Measurements from ENCODE around the gene STARD9.

The STARD9 gene

GRCh38 chr15:42696626-42697025 lies 121.2 kb downstream of the STARD9 start:
- no peak for DNase-seq

GRCh38 chr15:42704492-42704926 lies 129.1 kb downstream of the STARD9 start:
- DNase-seq = peak; percentile 37 to 84

- DNase-seq = no peak
Measured at GRCh38 chr15:42705336-42705735, 129.9 kb downstream of the STARD9 start.

GRCh38 chr15:42707068-42707467 lies 131.7 kb downstream of the STARD9 start:
- no peak for DNase-seq

- DNase-seq = no peak
Measured at GRCh38 chr15:42707873-42708544, 132.6 kb downstream of the STARD9 start.

GRCh38 chr15:42710662-42711061 lies 135.3 kb downstream of the STARD9 start:
- DNase-seq = no peak

GRCh38 chr15:42711746-42712145 lies 136.3 kb downstream of the STARD9 start:
- no peak for DNase-seq

GRCh38 chr15:42712584-42712983 lies 137.2 kb downstream of the STARD9 start:
- no peak for DNase-seq

- DNase-seq = no peak
Measured at GRCh38 chr15:42716125-42716524, 140.7 kb downstream of the STARD9 start.

GRCh38 chr15:42716626-42717025 lies 141.2 kb downstream of the STARD9 start:
- no peak for DNase-seq

GRCh38 chr15:42719043-42719442 lies 143.6 kb downstream of the STARD9 start:
- DNase-seq = no peak

- no peak for DNase-seq
Measured at GRCh38 chr15:42720071-42720470, 144.7 kb downstream of the STARD9 start.

GRCh38 chr15:42721016-42721415 lies 145.6 kb downstream of the STARD9 start:
- no peak for DNase-seq

GRCh38 chr15:42721916-42722315 lies 146.5 kb downstream of the STARD9 start:
- DNase-seq = no peak

- DNase-seq = no peak
Measured at GRCh38 chr15:42723068-42723467, 147.7 kb downstream of the STARD9 start.

GRCh38 chr15:42724276-42724675 lies 148.9 kb downstream of the STARD9 start:
- DNase-seq = no peak

- DNase-seq = no peak
Measured at GRCh38 chr15:42725331-42725903, 150.0 kb downstream of the STARD9 start.

- DNase-seq = no peak
Measured at GRCh38 chr15:42726114-42726513, 150.7 kb downstream of the STARD9 start.

GRCh38 chr15:42727750-42728381 lies 152.5 kb downstream of the STARD9 start:
- no peak for DNase-seq

- no peak for DNase-seq
Measured at GRCh38 chr15:42728560-42728959, 153.2 kb downstream of the STARD9 start.

GRCh38 chr15:42728972-42729371 lies 153.6 kb downstream of the STARD9 start:
- DNase-seq = no peak

GRCh38 chr15:42729409-42729808 lies 154.0 kb downstream of the STARD9 start:
- DNase-seq = no peak

GRCh38 chr15:42730135-42730534 lies 154.7 kb downstream of the STARD9 start:
- DNase-seq = no peak

- DNase-seq = no peak
Measured at GRCh38 chr15:42730536-42730935, 155.1 kb downstream of the STARD9 start.
